Mesodermal cell (in vitro differentiated cells): Measurements from ENCODE around the gene GNB1L.

ENCODE experiments used
- H3K27ac ChIP-seq: 2 replicates; pipeline ENCODE4 v1.7.0; 2013; ENCODE audit warnings: mild to moderate bottlenecking, low read depth, low read length, moderate library complexity; ENCODE audit not compliant: severe bottlenecking
- H3K36me3 ChIP-seq: 2 replicates; pipeline ENCODE4 v1.7.1; 2013; ENCODE audit warnings: mild to moderate bottlenecking, low read length, moderate library complexity; ENCODE audit not compliant: control insufficient read depth, insufficient read depth
- H3K4me1 ChIP-seq: one replicate; pipeline ENCODE4 v1.7.1; 2013; ENCODE audit warnings: mild to moderate bottlenecking, low read length; ENCODE audit not compliant: insufficient read depth, control insufficient read depth, poor library complexity, severe bottlenecking
- H3K4me3 ChIP-seq: 2 replicates; pipeline ENCODE4 v1.7.0; 2013; ENCODE audit warnings: low read length, control low read depth, mild to moderate bottlenecking; ENCODE audit not compliant: insufficient read depth, poor library complexity, severe bottlenecking; ENCODE audit errors: extremely low read depth
- H3K9me3 ChIP-seq: 2 replicates; pipeline ENCODE4 v1.7.1; 2013; ENCODE audit warnings: mild to moderate bottlenecking, low read length, moderate library complexity; ENCODE audit not compliant: control insufficient read depth
- WGBS, 2 experiments: methylation state at CpG; one replicate each; pipeline ENCODE4 v1.1.5; 2013; ENCODE audit warnings: missing lambda C conversion rate in 2 of 2; ENCODE audit not compliant: insufficient coverage in 2 of 2; 5-methylcytosine and 5-hydroxymethylcytosine counted together

The GNB1L gene

GRCh38 chr22:19810381-19811201, 44.1 kb downstream of the GNB1L start:
- Histone ChIP-seq H3K4me3 (no peak overlapping the region), H3K36me3 (peaks cover 3% of the 10 kb centered on the region), H3K9me3 (no peaks in the 10 kb centered on the region), H3K27ac (no peak overlapping the region), H3K4me1 (peaks cover 11% of the 10 kb centered on the region)
- 90 to 91% methylated on average over 11 to 18 of the region's 23 CpGs for WGBS, 2 experiments

DNA sequence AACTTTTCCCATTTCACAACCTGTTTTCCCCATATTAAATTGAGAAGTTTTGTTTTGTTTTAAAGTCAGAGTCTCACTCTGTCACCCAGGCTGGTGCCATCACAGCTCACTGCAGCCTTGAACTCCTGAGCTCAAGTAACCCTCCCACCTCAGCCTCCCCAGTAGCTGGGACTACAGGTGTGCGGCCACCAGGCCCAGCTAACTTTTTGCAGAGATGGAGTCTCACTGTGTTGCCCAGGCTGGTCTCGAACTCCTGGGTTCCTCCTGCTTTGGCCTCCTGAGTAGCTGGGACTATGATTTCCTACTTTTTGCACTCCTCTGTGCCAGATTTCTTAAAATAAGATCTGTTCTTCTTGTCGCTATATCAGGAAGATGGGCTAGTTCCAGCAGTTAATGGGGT, 44.9 kb downstream of the GNB1L start:
- WGBS, 2 experiments: 71 to 96% methylated on average over 2 of the region's 3 CpGs
- H3K27ac ChIP-seq: no peak overlapping the region

GRCh38 chr22:19808873-19809478, 45.7 kb downstream of the GNB1L start:
- Histone ChIP-seq H3K36me3 (peaks cover 3% of the 10 kb centered on the region), H3K4me1 (peaks cover 11% of the 10 kb centered on the region), H3K27ac (no peak overlapping the region), H3K4me3 (no peak overlapping the region), H3K9me3 (no peaks in the 10 kb centered on the region)
- WGBS, 2 experiments: 94% methylated on average over 6 to 10 of the region's 11 CpGs

More for the DNA sequence above, 44.9 kb downstream of the GNB1L start:
- peaks cover 3% of the 10 kb centered on the region for H3K36me3 ChIP-seq
- peaks cover 11% of the 10 kb centered on the region for H3K4me1 ChIP-seq
- no peak overlapping the region for H3K4me3 ChIP-seq
- H3K9me3 ChIP-seq: no peaks in the 10 kb centered on the region

DNA sequence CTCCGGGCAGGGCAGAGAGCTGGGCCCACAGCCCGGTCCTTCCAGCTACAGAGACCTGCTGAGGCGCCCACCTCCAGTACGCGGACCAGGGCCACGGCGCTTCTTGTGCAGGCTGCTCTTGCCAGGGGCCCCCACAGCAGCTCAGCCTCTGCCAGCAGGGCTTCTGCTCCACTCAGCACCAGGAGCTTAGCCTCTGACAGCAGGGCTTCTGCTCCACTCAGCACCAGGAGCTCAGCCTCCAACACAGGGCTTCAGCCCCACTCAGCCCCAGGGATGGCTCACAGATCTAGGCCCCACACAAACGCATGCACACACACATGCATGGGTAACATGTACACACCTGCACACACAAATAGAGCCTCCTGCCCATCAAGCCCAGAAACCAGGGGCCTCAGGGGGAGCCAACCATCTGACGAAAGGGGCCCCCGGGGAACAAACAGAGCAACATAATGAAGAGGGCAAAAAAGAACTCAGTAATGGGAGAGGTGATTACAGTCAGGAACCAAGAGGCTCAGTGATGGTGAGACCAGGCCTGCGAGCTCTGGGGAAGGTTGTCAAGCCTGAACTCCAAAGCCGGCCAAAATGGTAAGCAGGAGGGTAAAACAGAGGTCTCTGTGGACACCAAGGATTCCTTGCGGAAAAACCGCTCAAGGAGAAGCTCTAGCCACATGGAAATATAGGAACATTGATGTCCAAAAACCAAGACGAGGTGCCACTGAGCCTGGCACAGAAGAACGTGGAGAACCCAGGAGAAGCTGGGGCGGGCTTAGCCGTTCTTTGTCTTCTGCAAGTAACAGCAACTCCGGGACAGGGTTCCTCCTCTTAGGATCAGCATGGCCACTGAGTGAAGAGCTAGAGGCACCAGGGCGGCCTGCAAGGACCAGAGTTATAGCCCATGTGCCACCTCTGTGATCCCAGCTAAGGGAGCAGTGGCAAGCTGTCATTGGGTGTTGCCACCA, 46.5 kb downstream of the GNB1L start:
- peaks cover 3% of the 10 kb centered on the region for H3K36me3 ChIP-seq
- no peak overlapping the region for H3K27ac ChIP-seq
- H3K4me1 ChIP-seq: peaks cover 11% of the 10 kb centered on the region
- H3K9me3 ChIP-seq: no peaks in the 10 kb centered on the region
- H3K4me3 ChIP-seq: no peak overlapping the region
- WGBS, 2 experiments: 92 to 97% methylated on average over 20 of the region's 20 CpGs

- 93 to 95% methylated on average over 12 to 15 of the region's 15 CpGs for WGBS, 2 experiments
- Histone ChIP-seq H3K4me1 (peaks cover 7% of the 10 kb centered on the region), H3K9me3 (no peaks in the 10 kb centered on the region), H3K4me3 (no peak overlapping the region), H3K27ac (no peak overlapping the region), H3K36me3 (peaks cover 1% of the 10 kb centered on the region)
Measured at GRCh38 chr22:19807161-19807913, 47.3 kb downstream of the GNB1L start.

GRCh38 chr22:19806213-19807160, 48.2 kb downstream of the GNB1L start:
- Histone ChIP-seq H3K4me3 (no peak overlapping the region), H3K27ac (no peak overlapping the region), H3K4me1 (peaks cover 7% of the 10 kb centered on the region), H3K36me3 (no peaks in the 10 kb centered on the region), H3K9me3 (no peaks in the 10 kb centered on the region)
- WGBS, 2 experiments: 88% methylated on average over 34 to 37 of the region's 38 CpGs

DNA sequence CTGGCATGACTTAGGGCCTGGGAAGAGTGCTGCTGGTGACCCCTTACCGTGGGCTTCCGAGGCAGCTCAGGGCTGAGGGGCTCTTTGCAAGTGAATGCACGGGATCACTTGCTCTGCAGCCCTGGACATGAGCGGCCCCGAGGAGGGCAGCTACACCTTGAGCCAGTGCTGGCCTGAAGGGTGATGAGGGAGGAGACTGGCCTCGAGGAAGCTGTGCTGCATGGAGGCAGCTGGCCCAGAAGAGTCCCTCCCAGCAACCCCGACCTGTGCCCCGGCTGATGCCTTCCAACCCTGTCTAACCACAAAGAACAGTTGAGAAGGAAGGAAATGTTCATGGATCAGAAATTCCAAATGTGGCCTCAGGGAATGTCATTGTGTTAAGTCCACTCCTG, 48.9 kb downstream of the GNB1L start:
- no peaks in the 10 kb centered on the region for H3K36me3 ChIP-seq
- H3K27ac ChIP-seq: no peak overlapping the region
- 91 to 96% methylated on average over 6 to 8 of the region's 8 CpGs for WGBS, 2 experiments
- H3K4me1 ChIP-seq: peaks cover 7% of the 10 kb centered on the region
- no peak overlapping the region for H3K4me3 ChIP-seq
- H3K9me3 ChIP-seq: no peaks in the 10 kb centered on the region

DNA sequence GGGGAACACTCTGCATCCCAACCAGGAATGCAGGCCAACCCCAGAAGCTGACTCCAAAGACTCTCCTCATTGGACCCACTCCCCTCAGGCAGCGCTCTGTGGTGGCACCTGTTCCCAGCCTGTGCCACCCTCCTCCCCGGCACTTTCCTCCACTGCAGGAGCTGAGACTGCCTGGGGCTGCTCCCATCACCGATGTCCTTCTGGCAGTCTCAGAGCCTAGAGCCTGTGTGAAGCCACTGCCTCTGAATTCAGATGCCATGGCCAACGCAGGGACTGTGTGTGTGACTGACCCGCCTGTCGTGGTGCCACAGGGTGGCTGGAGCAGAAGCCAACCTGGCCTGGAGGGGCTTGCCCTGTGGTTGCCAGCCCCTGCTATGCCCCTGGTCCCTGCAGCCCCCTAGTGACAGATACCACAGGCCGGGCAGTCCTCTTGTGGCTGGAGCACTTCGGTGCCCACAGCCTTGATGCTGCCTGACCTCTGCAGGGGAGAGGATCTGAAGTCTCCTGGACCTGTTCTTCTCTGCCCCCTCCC, 50.9 kb downstream of the GNB1L start:
- Histone ChIP-seq H3K27ac (no peak overlapping the region), H3K36me3 (no peaks in the 10 kb centered on the region), H3K9me3 (no peaks in the 10 kb centered on the region), H3K4me3 (no peak overlapping the region), H3K4me1 (peaks cover 10% of the 10 kb centered on the region)
- 95 to 99% methylated on average over 8 of the region's 8 CpGs for WGBS, 2 experiments

DNA sequence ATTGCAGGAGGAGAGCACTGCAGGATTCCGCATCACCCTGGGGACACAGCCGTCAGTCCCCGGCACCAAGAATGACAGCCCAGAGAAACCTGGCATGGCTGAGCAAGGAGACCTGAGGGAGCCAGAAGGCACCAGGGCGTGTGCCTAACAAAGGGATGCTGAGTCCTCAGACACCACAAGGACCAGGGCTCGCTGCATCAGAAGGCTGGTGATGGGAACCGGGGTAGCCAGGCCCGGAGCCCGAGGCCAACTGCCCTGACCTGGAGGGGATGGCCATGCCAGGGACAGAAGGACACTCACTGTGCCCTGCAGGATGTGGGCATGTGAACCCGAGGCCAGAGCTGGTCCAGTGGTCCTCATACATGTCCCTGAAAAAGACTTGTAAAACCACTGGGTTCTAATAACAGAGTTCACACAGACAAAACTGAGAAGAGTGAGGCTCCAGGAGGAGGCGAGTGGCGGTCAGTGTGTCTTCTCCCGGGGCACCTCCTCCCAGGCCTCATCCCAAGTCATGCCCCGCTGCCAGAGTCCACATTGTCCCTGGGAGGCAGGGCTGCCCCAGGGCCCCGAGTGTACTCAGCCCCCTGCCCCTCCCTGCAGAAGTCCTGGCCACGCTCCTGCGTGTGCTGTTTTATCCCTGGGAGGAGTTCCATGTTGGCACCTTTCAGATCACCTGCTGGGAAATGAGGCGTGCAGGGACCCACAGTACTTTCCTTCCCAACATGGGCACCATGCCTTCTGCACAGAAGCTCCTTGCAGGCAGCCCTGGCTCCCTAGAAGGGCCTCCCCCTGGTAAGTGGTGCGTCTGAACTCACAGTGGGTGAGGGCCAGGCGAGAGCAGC, 51.6 kb downstream of the GNB1L start:
- no peak overlapping the region for H3K27ac ChIP-seq
- H3K4me1 ChIP-seq: peaks cover 10% of the 10 kb centered on the region
- no peaks in the 10 kb centered on the region for H3K36me3 ChIP-seq
- no peaks in the 10 kb centered on the region for H3K9me3 ChIP-seq
- no peak overlapping the region for H3K4me3 ChIP-seq
- 92 to 95% methylated on average over 18 to 19 of the region's 19 CpGs for WGBS, 2 experiments
